WTC11 (cell line): ENCODE results near the gene ABCA13. TPM values are rescaled to one million over a fixed set of nuclear protein-coding genes. Genes with fewer than 3 reads are reported as not detected.

ENCODE experiments used
- ATAC-seq: fragments of 200-7000 bp; cut with Tn5 transposase; 2 replicates; pipeline ENCODE4 v1.10.0; 2021; ENCODE audit warnings: mild to moderate bottlenecking, moderate library complexity
- CTCF ChIA-PET: fragments of 300-600 bp; sonication (Branson Sonifier 250); formaldehyde crosslinking; loops from one replicate; lab custom pipeline; 2021; ENCODE audit warnings: antibody characterized with exemption; lab: Charles Lee
- POLR2A ChIA-PET: fragments of 350-600 bp; sonication (Branson Sonifier 250); formaldehyde crosslinking; loops from one replicate; lab custom pipeline; 2021; ENCODE audit warnings: antibody characterized with exemption; lab: Charles Lee
- DNase-seq: peaks from one replicate; pipeline ENCODE4 v3.0.0; 2021; ENCODE audit warnings: low spot score
- H3K27ac Mint-ChIP-seq: 2 replicates; pipeline ENCODE4 v1.8.0; 2021; ENCODE audit warnings: mixed read lengths
- H3K27me3 Mint-ChIP-seq: 2 replicates; pipeline ENCODE4 v1.8.0; 2021; ENCODE audit warnings: low read depth, mild to moderate bottlenecking, moderate library complexity, mixed read lengths
- H3K36me3 Mint-ChIP-seq: 2 replicates; pipeline ENCODE4 v1.8.0; 2021; ENCODE audit warnings: mixed read lengths
- H3K4me1 Mint-ChIP-seq: 2 replicates; pipeline ENCODE4 v1.8.0; 2022; ENCODE audit warnings: mixed read lengths
- H3K4me3 Mint-ChIP-seq: 2 replicates; pipeline ENCODE4 v1.8.0; 2021; ENCODE audit warnings: mild to moderate bottlenecking, moderate library complexity, mixed read lengths
- H3K9me3 Mint-ChIP-seq: 2 replicates; pipeline ENCODE4 v1.8.0; 2021; ENCODE audit warnings: mixed read lengths
- AFF4 ChIP-seq: sonication (generic); formaldehyde crosslinking; IDR thresholded peaks from 2 replicates; pipeline ENCODE4 v1.8.1; 2023; ENCODE audit warnings: mild to moderate bottlenecking, missing genetic modification reagents, borderline replicate concordance
- ATF3 ChIP-seq: sonication (generic); formaldehyde crosslinking; conservative IDR thresholded peaks from 2 replicates; pipeline ENCODE4 v1.8.1; 2022; ENCODE audit warnings: mild to moderate bottlenecking, missing genetic modification reagents
- EMX1 ChIP-seq: fragments of 250-450 bp; sonication (Bioruptor Pico); IDR thresholded peaks from 2 replicates; pipeline ENCODE4 v1.8.0; 2021; ENCODE audit warnings: mild to moderate bottlenecking
- FOXJ3 ChIP-seq: sonication (generic); formaldehyde crosslinking; IDR thresholded peaks from 2 replicates; pipeline ENCODE4 v1.9.0; 2021; ENCODE audit warnings: missing genetic modification reagents, mild to moderate bottlenecking, borderline replicate concordance
- HMGA2 ChIP-seq: fragments of 250-450 bp; sonication (Bioruptor Pico); IDR thresholded peaks from 2 replicates; pipeline ENCODE4 v1.4.0; 2021; ENCODE audit warnings: mild to moderate bottlenecking, moderate library complexity
- IRF1 ChIP-seq: sonication (generic); formaldehyde crosslinking; IDR thresholded peaks from 2 replicates; pipeline ENCODE4 v1.8.0; 2023; ENCODE audit warnings: missing genetic modification reagents
- MYBL2 ChIP-seq: sonication (generic); formaldehyde crosslinking; IDR thresholded peaks from 2 replicates; pipeline ENCODE4 v1.8.1; 2023; ENCODE audit warnings: mild to moderate bottlenecking, moderate library complexity, missing genetic modification reagents
- NR3C1 ChIP-seq: sonication (generic); formaldehyde crosslinking; conservative IDR thresholded peaks from 2 replicates; pipeline ENCODE4 v1.8.1; 2023; ENCODE audit warnings: low read depth, mild to moderate bottlenecking, missing genetic modification reagents
- OVOL2 ChIP-seq: fragments of 250-450 bp; sonication (Bioruptor Pico); IDR thresholded peaks from 2 replicates; pipeline ENCODE4 v1.9.0; 2021; ENCODE audit warnings: mild to moderate bottlenecking, borderline replicate concordance
- PRDM15 ChIP-seq: sonication (generic); formaldehyde crosslinking; IDR thresholded peaks from 2 replicates; pipeline ENCODE4 v1.8.0; 2022; ENCODE audit warnings: missing genetic modification reagents
- RELA ChIP-seq: sonication (generic); formaldehyde crosslinking; IDR thresholded peaks from 2 replicates; pipeline ENCODE4 v1.8.1; 2022; ENCODE audit warnings: missing genetic modification reagents, mild to moderate bottlenecking, borderline replicate concordance
- TCF7 ChIP-seq: sonication (generic); formaldehyde crosslinking; IDR thresholded peaks from 2 replicates; pipeline ENCODE4 v1.8.0; 2022; ENCODE audit warnings: mild to moderate bottlenecking, low read depth, missing genetic modification reagents, moderate library complexity
- TEAD1 ChIP-seq: sonication (generic); formaldehyde crosslinking; IDR thresholded peaks from 2 replicates; pipeline ENCODE4 v1.8.0; 2022; ENCODE audit warnings: mild to moderate bottlenecking, missing genetic modification reagents
- TEAD4 ChIP-seq: sonication (generic); formaldehyde crosslinking; IDR thresholded peaks from 2 replicates; pipeline ENCODE4 v1.8.0; 2022; ENCODE audit warnings: mild to moderate bottlenecking, missing genetic modification reagents
- USF1 ChIP-seq: sonication (generic); formaldehyde crosslinking; IDR thresholded peaks from 2 replicates; pipeline ENCODE4 v1.8.0; 2022; ENCODE audit warnings: mild to moderate bottlenecking, missing genetic modification reagents
- ZBTB43 ChIP-seq: sonication (generic); formaldehyde crosslinking; IDR thresholded peaks from 2 replicates; pipeline ENCODE4 v1.8.1; 2023; ENCODE audit warnings: mild to moderate bottlenecking, missing genetic modification reagents
- ZNF232 ChIP-seq: sonication (generic); formaldehyde crosslinking; IDR thresholded peaks from 2 replicates; pipeline ENCODE4 v1.8.0; 2022; ENCODE audit warnings: mild to moderate bottlenecking, missing genetic modification reagents
- ZNF423 ChIP-seq: fragments of 250-450 bp; sonication (Bioruptor Pico); IDR thresholded peaks from 2 replicates; pipeline ENCODE4 v2.1.2; 2022; ENCODE audit warnings: mild to moderate bottlenecking, moderate library complexity
- ZNF671 ChIP-seq: fragments of 250-450 bp; sonication (Bioruptor Pico); IDR thresholded peaks from 2 replicates; pipeline ENCODE4 v1.8.0; 2021; ENCODE audit warnings: mild to moderate bottlenecking
- total RNA-seq: library from RNA; stranded (reverse); gene quantifications from 3 replicates; pipeline ENCODE4 v1.2.3, GENCODE V29; 2021

ABCA13 gene
- total RNA-seq, 1 experiment from 2014 or later: 0.04 TPM

GRCh38 chr7:48311464-48312100, 140.3 kb downstream of the ABCA13 start:
- no peak overlapping the region for H3K27ac Mint-ChIP-seq
- H3K27me3 Mint-ChIP-seq: no peaks in the 10 kb centered on the region
- ATAC-seq (no peak), DNase-seq (no peak)
- POLR2A ChIA-PET: no interaction called here
- no peak for TF ChIP-seq HMGA2 (CRISPR knock-in tag)
- TF ChIP-seq ZBTB43 (CRISPR knock-in tag): no peak
- no peak for TF ChIP-seq TEAD4
- TF ChIP-seq TEAD1: no peak
- TF ChIP-seq IRF1 (CRISPR knock-in tag): no peak
- no peak for TF ChIP-seq AFF4 (CRISPR knock-in tag)
- no peak for TF ChIP-seq ATF3 (CRISPR knock-in tag)
- TF ChIP-seq USF1 (CRISPR knock-in tag): no peak
- no peak for TF ChIP-seq PRDM15 (CRISPR knock-in tag)
- TF ChIP-seq ZNF671 (CRISPR knock-in tag): no peak
- TF ChIP-seq NR3C1: no peak
- no peak for TF ChIP-seq TCF7 (CRISPR knock-in tag)
- no peak for TF ChIP-seq ZNF423 (CRISPR knock-in tag)
- no peak for TF ChIP-seq MYBL2 (CRISPR knock-in tag)
- no peak overlapping the region for H3K4me3 Mint-ChIP-seq
- H3K36me3 Mint-ChIP-seq: no peaks in the 10 kb centered on the region
- H3K9me3 Mint-ChIP-seq: peaks cover 5% of the 10 kb centered on the region
- H3K4me1 Mint-ChIP-seq: peaks cover 2% of the 10 kb centered on the region
- CTCF ChIA-PET: interaction anchor here (0.6 to 1.6 kb wide), 4 partner anchors 11 to 564 kb away, joined by 3 to 4 read pairs (median 3); no protein-coding TSS in a partner anchor

GRCh38 chr7:48312151-48312550, 140.9 kb downstream of the ABCA13 start:
- Mint-ChIP-seq H3K4me1 (peaks cover 8% of the 10 kb centered on the region), H3K27me3 (no peaks in the 10 kb centered on the region), H3K4me3 (no peak overlapping the region), H3K36me3 (no peaks in the 10 kb centered on the region), H3K27ac (no peak overlapping the region)
- POLR2A ChIA-PET: no interaction called here
- DNase-seq: no peak
- TF ChIP-seq FOXJ3 (CRISPR knock-in tag): no peak
- no peak for TF ChIP-seq RELA (CRISPR knock-in tag)
- TF ChIP-seq NR3C1: no peak
- no peak for TF ChIP-seq OVOL2 (CRISPR knock-in tag)
- TF ChIP-seq EMX1 (CRISPR knock-in tag): no peak
- no peak for TF ChIP-seq ZNF232 (CRISPR knock-in tag)
- TF ChIP-seq, all 79 proteins: peak for 0
- no peak for ATAC-seq
- CTCF ChIA-PET: interaction anchor here (1.2 kb wide), 1 partner anchor 144 kb away, joined by 3 read pairs; no protein-coding TSS in a partner anchor
- H3K9me3 Mint-ChIP-seq: peaks cover 6% of the 10 kb centered on the region
